ENCODE measurements around the gene SHROOM3.

DNA sequence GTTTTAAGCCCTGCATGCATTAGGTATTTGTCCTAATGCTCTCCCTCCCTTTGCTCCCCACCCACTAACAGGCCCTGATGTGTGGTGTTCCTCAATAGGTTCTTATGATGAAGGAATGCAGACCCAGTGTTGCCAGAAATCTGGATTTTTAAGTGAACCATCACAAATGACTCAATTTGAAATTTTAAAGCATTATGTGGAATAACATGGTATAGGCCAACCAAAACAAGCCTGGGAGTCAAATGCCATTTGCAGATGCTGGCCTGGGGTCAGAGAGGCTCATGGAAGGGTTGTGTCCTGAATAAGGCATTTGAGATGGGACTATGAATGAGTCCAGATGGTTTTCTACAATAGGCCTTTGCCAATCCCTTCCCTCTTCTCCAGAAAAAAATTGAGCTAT, 179.6 kb downstream of the SHROOM3 start:
- TF ChIP-seq POLR2A (IDR thresholded peaks at IDR 0.05) (no peak), POLR2AphosphoS5 (IDR thresholded peaks at IDR 0.05) (no peak)
